GM19468 (cell line): Measurements from ENCODE around the gene CROCC.
"Not testable (repeated sequence)": the region's sequence is repeated elsewhere in the genome, so short reads cannot be mapped to it uniquely, and the experiment has no call there.

Experiments
- ATAC-seq: cut with Tn5 transposase; IDR thresholded peaks from one replicate; pipeline ENCODE4 v1.9.1; 2021; ENCODE audit warnings: mild to moderate bottlenecking, moderate library complexity, moderate number of reproducible peaks; ENCODE audit not compliant: unreplicated experiment; ENCODE audit errors: extremely low read depth

CROCC gene

DNA sequence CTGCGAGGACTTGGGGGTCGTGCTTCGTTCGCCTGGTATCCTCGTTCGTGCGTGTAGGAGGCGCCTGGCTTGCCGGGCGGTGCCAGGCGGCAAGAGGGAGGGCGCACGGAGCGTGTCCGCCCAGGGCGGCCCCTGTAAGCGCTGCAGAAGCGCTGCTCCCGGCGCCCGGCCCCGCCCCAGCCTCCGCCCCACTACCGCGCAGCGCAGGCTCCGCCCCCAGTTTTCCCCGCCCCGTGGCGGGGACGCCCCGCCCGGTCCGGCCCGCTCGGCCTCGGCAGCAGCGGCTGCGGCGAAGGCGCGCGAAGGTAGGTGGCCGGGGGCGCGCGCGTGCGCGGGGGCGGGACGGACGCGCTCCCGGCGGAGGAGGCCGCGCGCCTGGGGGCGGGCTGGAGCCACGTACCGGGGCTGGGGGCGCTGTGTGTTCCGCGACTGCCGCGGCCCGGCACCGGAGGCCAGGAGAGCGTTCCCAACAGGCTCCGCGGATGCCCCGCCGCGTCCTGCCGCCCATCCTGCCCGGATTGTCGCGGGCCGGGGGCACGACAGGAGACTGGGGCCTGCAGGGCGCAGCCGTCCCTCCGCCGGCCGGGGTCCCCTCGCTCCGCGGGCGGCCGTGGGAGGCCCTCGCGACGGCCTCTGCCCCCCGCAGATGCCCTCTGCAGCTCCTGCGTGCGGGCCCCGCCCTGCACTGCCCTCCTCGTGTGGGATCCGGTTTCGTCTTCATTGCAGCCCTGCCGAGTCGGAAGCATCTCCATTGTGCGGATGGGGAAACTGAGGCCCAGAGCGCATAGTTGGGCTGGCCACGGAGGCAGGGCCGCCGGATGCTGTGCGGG lies 7.7 kb upstream of the CROCC start:
- ATAC-seq = peak; percentile 81

- ATAC-seq = not testable (repeated sequence)
These were observed 6.7 kb upstream of the CROCC start for GRCh38 chr1:16914928-16915626.

GRCh38 chr1:16915627-16915973 lies 6.1 kb upstream of the CROCC start:
- ATAC-seq = no peak

DNA sequence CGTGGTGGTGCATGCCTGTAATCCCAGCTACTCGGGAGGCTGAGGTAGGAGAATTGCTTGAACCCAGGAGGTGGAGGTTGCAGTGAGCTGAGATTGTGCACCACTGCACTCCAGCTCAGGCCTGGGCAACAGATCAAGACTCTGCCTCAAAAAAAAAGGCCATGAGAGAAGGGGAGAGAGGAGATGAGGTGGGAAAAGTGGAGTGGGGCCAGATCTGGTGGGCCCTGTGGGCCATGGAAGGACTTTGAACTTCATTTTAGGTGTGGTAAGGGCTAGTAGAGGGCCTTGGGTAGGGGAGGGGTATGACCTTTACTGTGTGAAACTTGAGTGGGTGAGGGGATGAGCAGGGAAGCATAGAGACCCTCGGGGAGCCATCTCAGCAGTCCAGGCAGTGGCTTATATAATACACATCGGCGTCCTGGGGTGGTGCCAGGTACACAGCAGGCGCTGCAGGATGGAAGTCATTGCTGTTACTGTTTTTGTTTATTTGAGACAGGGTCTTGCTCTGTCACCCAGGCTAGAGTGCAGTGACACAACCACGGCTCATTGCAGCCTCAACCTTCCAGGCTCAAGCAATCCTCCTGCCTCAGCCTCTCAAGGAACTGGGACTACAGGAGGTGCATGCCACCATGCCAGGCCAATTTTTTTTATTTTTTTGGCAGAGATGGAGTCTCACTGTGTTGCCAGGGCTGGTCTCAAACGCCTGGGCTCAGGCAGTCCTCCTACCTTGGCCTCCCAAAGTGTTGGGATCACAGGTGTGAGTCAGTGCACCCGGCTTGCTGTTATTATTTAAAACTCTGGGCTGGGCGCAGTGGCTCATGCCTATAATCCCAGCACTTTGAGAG lies 5.5 kb upstream of the CROCC start:
- not testable (repeated sequence) for ATAC-seq

GRCh38 chr1:16918371-16918770 lies 3.4 kb upstream of the CROCC start:
- no peak for ATAC-seq

DNA sequence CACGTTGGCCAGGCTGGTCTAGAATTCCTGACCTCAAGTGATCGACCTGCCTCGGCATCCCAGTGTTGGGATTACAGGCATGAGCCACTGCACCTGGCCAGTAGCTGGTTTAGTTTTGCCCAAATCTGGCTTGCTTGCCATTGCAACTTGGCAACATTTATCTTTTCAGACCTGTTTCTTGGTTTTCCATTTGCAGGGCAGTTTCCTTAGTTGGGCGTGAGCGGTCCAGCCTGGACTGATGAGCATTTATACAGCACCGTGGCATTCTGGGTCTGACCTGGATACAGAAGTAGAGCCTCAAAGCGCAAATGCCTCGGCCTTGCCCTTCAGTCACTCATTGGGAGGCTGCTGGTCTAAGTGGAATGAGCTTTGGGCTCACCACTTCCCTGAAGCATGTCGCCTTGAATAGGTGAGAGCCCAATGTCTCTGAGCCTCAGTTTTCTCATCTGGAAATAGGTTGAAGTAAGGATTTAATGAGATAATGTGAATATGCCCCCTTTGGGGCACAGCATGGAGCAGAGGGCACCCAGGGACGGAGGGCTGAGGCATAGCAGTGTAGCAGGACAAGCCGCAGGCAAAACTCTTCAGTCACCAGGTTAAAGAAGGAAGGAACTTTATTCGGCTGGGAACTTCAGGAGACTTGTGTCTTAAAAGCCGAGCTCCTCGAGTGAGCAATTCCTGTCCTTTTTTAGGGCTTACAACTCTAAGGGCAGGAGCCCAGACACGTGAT lies 2.6 kb upstream of the CROCC start:
- not testable (repeated sequence) for ATAC-seq

- no peak for ATAC-seq
These were observed 780 bp upstream of the CROCC start for GRCh38 chr1:16920951-16921350.

- ATAC-seq = no peak
These were observed 735 bp downstream of the CROCC start for GRCh38 chr1:16922466-16922865.

GRCh38 chr1:16922885-16923431 lies 1.2 kb downstream of the CROCC start:
- ATAC-seq = no peak

DNA sequence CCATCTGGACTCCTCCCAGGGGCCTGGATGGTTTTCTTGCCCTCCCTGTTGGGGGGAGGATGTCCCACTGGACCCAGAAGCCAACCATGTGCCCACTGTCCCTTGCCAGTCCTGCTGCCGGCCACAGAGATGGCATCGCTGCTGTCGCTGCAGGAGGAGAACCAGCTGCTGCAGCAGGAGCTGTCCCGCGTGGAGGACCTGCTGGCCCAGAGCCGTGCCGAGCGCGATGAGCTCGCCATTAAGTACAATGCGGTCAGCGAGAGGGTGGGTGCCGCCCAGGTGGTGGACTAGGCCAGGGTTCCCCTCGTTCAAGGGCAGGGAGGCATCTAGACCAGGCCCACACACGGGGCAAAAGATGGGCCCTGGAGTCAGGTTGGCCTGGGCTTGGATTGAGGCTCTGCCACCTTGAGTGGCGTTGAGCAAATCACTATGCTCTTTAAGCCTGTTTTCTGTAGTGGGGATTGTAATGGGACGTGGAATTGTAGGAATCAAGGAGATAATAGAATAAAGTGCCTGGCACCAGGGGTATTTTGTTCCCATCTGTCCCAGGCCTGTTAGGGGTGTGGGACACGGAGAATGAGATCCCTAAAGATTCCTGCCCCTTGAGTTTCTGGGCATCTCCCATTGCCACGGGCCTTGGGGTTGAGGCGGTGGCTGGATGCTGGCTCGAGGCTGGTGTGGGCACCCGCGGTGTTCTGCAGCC lies 2.6 kb downstream of the CROCC start:
- no peak for ATAC-seq

DNA sequence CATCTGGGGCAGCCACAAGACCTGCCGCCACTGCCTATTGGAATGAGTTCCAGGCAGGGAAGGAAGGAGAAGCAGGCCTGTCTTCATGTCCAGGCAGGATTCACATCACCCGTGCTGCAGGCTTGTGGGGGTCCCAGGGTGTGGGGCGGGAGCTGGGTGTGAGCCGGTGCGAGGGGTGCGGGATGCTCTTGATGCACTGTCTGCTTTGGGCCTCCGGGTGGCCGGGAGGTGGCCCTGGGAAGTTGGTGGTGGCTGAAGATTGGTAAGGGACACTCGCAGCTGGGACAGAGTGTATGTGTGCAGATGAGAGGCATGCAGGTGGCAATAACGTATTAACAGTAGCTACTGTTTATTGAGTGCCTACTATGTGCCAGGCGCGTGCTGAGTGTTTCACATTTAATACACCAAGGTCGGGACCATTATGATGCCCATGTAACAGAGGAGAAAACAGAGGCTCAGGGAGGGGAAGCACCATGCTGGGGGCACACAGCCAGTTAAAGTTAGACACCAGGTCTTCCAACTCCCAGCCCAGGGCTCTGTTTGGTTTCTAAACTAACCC lies 3.3 kb downstream of the CROCC start:
- no peak for ATAC-seq

- no peak for ATAC-seq
These were observed 4.1 kb downstream of the CROCC start for GRCh38 chr1:16925635-16926490.

GRCh38 chr1:16926491-16927073 lies 4.9 kb downstream of the CROCC start:
- no peak for ATAC-seq

- no peak for ATAC-seq
These were observed 5.5 kb downstream of the CROCC start for GRCh38 chr1:16927256-16927655.

- no peak for ATAC-seq
These were observed 6.2 kb downstream of the CROCC start for GRCh38 chr1:16927711-16928485.

DNA sequence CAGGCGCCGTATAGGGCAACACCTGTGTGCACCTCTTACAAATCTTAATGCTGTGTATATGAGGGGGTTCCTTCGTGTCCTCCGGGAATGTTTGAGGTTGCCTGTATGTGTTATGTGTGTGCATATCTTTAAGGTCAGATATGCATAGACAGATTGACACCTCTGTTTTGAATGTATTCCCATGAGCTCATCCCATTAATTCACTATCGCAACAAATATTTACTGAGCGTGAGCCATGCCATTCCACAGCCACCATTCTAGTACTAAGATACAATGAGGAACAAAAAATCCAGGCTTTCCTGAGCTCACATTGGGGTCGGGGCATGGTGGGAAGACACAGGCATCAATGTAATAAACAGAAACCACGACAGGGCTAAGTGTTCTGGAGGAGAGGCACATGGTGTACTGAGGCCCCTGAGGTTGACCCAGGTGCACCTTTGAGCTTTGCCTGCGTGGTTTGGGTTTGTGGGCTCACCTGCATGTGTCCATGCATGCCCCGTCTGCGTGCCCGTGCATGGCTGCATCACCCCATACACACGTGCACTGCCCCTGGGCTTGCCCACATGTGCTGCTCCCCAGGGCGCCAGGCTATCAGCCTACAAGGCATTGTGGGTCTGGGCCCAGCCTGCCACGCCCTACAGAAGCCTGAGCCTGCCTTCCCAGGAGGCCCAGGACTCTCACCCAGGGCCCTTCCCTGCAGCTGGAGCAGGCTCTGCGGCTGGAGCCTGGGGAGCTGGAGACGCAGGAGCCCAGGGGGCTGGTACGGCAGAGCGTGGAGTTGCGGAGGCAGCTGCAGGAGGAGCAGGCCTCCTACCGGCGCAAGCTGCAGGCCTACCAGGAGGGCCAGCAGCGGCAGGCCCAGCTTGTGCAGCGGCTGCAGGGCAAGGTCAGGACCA lies 7.7 kb downstream of the CROCC start:
- not testable (repeated sequence) for ATAC-seq
